ENCODE results near the gene CDH26. TPM values are rescaled to one million over a fixed set of nuclear protein-coding genes. Genes with fewer than 3 reads are reported as not detected.

The CDH26 gene
- polyA plus RNA-seq (0.43 and 3.3 TPM in 2 replicates), polyA minus RNA-seq (0.24 and 0.46 TPM in 2 replicates)

GRCh38 chr20:59958123-59958522, at the start of gene CDH26:
Gene CDH26, plus strand, starts transcription at chr20:59958423. Its CDS starts 304 bp downstream, at chr20:59958727.
- no peak for TF ChIP-seq EZH2 (IDR thresholded peaks at IDR 0.05; ENCODE audit: borderline replicate concordance, insufficient read depth, low read length, poor library complexity, severe bottlenecking)
- TF ChIP-seq, protein P1, sequence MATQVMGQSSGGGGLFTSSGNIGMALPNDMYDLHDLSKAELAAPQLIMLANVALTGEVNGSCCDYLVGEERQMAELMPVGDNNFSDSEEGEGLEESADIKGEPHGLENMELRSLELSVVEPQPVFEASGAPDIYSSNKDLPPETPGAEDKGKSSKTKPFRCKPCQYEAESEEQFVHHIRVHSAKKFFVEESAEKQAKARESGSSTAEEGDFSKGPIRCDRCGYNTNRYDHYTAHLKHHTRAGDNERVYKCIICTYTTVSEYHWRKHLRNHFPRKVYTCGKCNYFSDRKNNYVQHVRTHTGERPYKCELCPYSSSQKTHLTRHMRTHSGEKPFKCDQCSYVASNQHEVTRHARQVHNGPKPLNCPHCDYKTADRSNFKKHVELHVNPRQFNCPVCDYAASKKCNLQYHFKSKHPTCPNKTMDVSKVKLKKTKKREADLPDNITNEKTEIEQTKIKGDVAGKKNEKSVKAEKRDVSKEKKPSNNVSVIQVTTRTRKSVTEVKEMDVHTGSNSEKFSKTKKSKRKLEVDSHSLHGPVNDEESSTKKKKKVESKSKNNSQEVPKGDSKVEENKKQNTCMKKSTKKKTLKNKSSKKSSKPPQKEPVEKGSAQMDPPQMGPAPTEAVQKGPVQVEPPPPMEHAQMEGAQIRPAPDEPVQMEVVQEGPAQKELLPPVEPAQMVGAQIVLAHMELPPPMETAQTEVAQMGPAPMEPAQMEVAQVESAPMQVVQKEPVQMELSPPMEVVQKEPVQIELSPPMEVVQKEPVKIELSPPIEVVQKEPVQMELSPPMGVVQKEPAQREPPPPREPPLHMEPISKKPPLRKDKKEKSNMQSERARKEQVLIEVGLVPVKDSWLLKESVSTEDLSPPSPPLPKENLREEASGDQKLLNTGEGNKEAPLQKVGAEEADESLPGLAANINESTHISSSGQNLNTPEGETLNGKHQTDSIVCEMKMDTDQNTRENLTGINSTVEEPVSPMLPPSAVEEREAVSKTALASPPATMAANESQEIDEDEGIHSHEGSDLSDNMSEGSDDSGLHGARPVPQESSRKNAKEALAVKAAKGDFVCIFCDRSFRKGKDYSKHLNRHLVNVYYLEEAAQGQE (IDR thresholded peaks at IDR 0.05; ENCODE audit: borderline replicate concordance): no peak
- TF ChIP-seq CTCF (IDR thresholded peaks at IDR 0.05; ENCODE audit: poor library complexity, severe bottlenecking): no peak
- TF ChIP-seq POLR2AphosphoS5 (IDR thresholded peaks at IDR 0.05): no peak
- no peak for TF ChIP-seq RAD21 (conservative IDR thresholded peaks at IDR 0.05)
- no peak for TF ChIP-seq TAF1 (IDR thresholded peaks at IDR 0.05; ENCODE audit: low read depth)
- no peak for TF ChIP-seq SMC3 (conservative IDR thresholded peaks at IDR 0.05; ENCODE audit: poor library complexity)
- TF ChIP-seq EP300 (conservative IDR thresholded peaks at IDR 0.05; ENCODE audit: poor library complexity, severe bottlenecking): no peak
- no peak for TF ChIP-seq MXI1 (conservative IDR thresholded peaks at IDR 0.05; ENCODE audit: poor library complexity, severe bottlenecking)
- Histone ChIP-seq H3K9me3 (ENCODE audit: low read length) (no peaks in the 10 kb centered on the region), H3K9ac (ENCODE audit: low read length) (no peak within 1 kb of the TSS), H3K27me3 (ENCODE audit: insufficient read depth, low read depth, low read length) (no peaks in the 10 kb centered on the region), H3K36me3 (ENCODE audit: insufficient read depth, low read length) (no peaks in the 10 kb centered on the region), H2AFZ (ENCODE audit: low read depth, low read length) (no peak within 1 kb of the TSS), H4K20me1 (ENCODE audit: insufficient read depth) (no peaks in the 10 kb centered on the region), H3K9me2 (ENCODE audit: insufficient read depth, low read length) (no peaks in the 10 kb centered on the region), H3K4me3 (ENCODE audit: low read length) (no peak within 1 kb of the TSS), H3F3A (ENCODE audit: insufficient read depth, low read length, poor library complexity, severe bottlenecking) (no peaks in the 10 kb centered on the region), H3K79me2 (replicated peaks; ENCODE audit: insufficient read depth, low read length) (no peaks in the 10 kb centered on the region), H3K27ac (ENCODE audit: low read length) (no peak within 1 kb of the TSS), H3K4me2 (ENCODE audit: low read length) (no peak within 1 kb of the TSS)

- Histone ChIP-seq H3K36me3 (ENCODE audit: insufficient read depth, low read length) (no peaks in the 10 kb centered on the region), H4K20me1 (ENCODE audit: insufficient read depth) (no peaks in the 10 kb centered on the region), H3K9ac (ENCODE audit: low read length) (no peak overlapping the region), H3K9me2 (ENCODE audit: insufficient read depth, low read length) (no peaks in the 10 kb centered on the region), H3K27ac (ENCODE audit: low read length) (no peak overlapping the region), H3K9me3 (ENCODE audit: low read length) (no peaks in the 10 kb centered on the region), H3K4me2 (ENCODE audit: low read length) (no peak overlapping the region), H3K79me2 (replicated peaks; ENCODE audit: insufficient read depth, low read length) (no peaks in the 10 kb centered on the region), H3K27me3 (ENCODE audit: insufficient read depth, low read depth, low read length) (no peaks in the 10 kb centered on the region), H3K4me3 (ENCODE audit: low read length) (no peak overlapping the region), H3F3A (ENCODE audit: insufficient read depth, low read length, poor library complexity, severe bottlenecking) (no peaks in the 10 kb centered on the region), H2AFZ (ENCODE audit: low read depth, low read length) (no peak overlapping the region)
- TF ChIP-seq EP300 (conservative IDR thresholded peaks at IDR 0.05; ENCODE audit: poor library complexity, severe bottlenecking): no peak
- TF ChIP-seq EZH2 (IDR thresholded peaks at IDR 0.05; ENCODE audit: borderline replicate concordance, insufficient read depth, low read length, poor library complexity, severe bottlenecking): no peak
- TF ChIP-seq, protein P1 (IDR thresholded peaks at IDR 0.05; ENCODE audit: borderline replicate concordance): no peak
- TF ChIP-seq MXI1 (conservative IDR thresholded peaks at IDR 0.05; ENCODE audit: poor library complexity, severe bottlenecking): no peak
- no peak for TF ChIP-seq SMC3 (conservative IDR thresholded peaks at IDR 0.05; ENCODE audit: poor library complexity)
- no peak for TF ChIP-seq CTCF (IDR thresholded peaks at IDR 0.05; ENCODE audit: poor library complexity, severe bottlenecking)
- no peak for TF ChIP-seq POLR2AphosphoS5 (IDR thresholded peaks at IDR 0.05)
- TF ChIP-seq RAD21 (conservative IDR thresholded peaks at IDR 0.05): no peak
- TF ChIP-seq TAF1 (IDR thresholded peaks at IDR 0.05; ENCODE audit: low read depth): no peak
Observed at GRCh38 chr20:59908855-59909254, 49.4 kb upstream of the CDH26 start.

Data from neural cell (in vitro differentiated cells).